Stimulated activated CD8-positive, alpha-beta memory T cell treated with anti-CD3 and anti-CD28 coated beads, Interleukin-7, amount 100 ng/mL, for 1 hour (primary cell): ENCODE measurements around the gene RAD51B.

ENCODE experiments used
- DNase-seq, 2 donors: peaks; one replicate each; pipeline ENCODE4 v3.0.0-alpha.2; 2020; ENCODE audit warnings: low read depth in 2 of 2

RAD51B gene

GRCh38 chr14:68770553-68771286, 951.1 kb downstream of the RAD51B start:
- no peak for DNase-seq

- DNase-seq: no peak
Measured at GRCh38 chr14:68771631-68772030, 952.1 kb downstream of the RAD51B start.

- no peak for DNase-seq
Measured at GRCh38 chr14:68772761-68773381, 953.3 kb downstream of the RAD51B start.

GRCh38 chr14:68774771-68775613, 955.4 kb downstream of the RAD51B start:
- DNase-seq: no peak

- no peak for DNase-seq
Measured at GRCh38 chr14:68775614-68776126, 956.1 kb downstream of the RAD51B start.

GRCh38 chr14:68777644-68778043, 958.1 kb downstream of the RAD51B start:
- no peak for DNase-seq
